ENCODE results near the gene TBC1D16.

The TBC1D16 gene

GRCh38 chr17:79929257-79930061, 106.2 kb downstream of the TBC1D16 start:
- DNase-seq (ENCODE audit: low read depth) = no peak
- no peak for TF ChIP-seq CTCF (IDR thresholded peaks at IDR 0.05; ENCODE audit: insufficient read depth, low read depth, low read length, missing control alignments)
- no peak overlapping the region for H3K4me3 ChIP-seq (ENCODE audit: low read depth, low read length)

GRCh38 chr17:79928502-79929256, 107.0 kb downstream of the TBC1D16 start:
- TF ChIP-seq CTCF (IDR thresholded peaks at IDR 0.05; ENCODE audit: insufficient read depth, low read depth, low read length, missing control alignments) = no peak
- DNase-seq (ENCODE audit: low read depth) = no peak
- H3K4me3 ChIP-seq (ENCODE audit: low read depth, low read length) = no peak overlapping the region

GRCh38 chr17:79927688-79928501, 107.8 kb downstream of the TBC1D16 start:
- TF ChIP-seq CTCF (IDR thresholded peaks at IDR 0.05; ENCODE audit: insufficient read depth, low read depth, low read length, missing control alignments) = no peak
- DNase-seq (ENCODE audit: low read depth) = no peak
- no peak overlapping the region for H3K4me3 ChIP-seq (ENCODE audit: low read depth, low read length)

- H3K4me3 ChIP-seq (ENCODE audit: low read depth, low read length) = no peak overlapping the region
- no peak for DNase-seq (ENCODE audit: low read depth)
These were observed 108.5 kb downstream of the TBC1D16 start for GRCh38 chr17:79927136-79927661.

GRCh38 chr17:79926605-79927135, 109.0 kb downstream of the TBC1D16 start:
- no peak for DNase-seq (ENCODE audit: low read depth)
- H3K4me3 ChIP-seq (ENCODE audit: low read depth, low read length) = no peak overlapping the region
- TF ChIP-seq CTCF (IDR thresholded peaks at IDR 0.05; ENCODE audit: insufficient read depth, low read depth, low read length, missing control alignments) = no peak

More at GRCh38 chr17:79927136-79927661, 108.5 kb downstream of the TBC1D16 start:
- no peak for TF ChIP-seq CTCF (IDR thresholded peaks at IDR 0.05; ENCODE audit: insufficient read depth, low read depth, low read length, missing control alignments)

GRCh38 chr17:79926142-79926604, 109.5 kb downstream of the TBC1D16 start:
- H3K4me3 ChIP-seq (ENCODE audit: low read depth, low read length) = no peak overlapping the region
- TF ChIP-seq CTCF (IDR thresholded peaks at IDR 0.05; ENCODE audit: insufficient read depth, low read depth, low read length, missing control alignments) = no peak
- no peak for DNase-seq (ENCODE audit: low read depth)
